BLaER1 (cell line): Measurements from ENCODE around the gene RNF213.

Experiments used
- H3K27ac ChIP-seq: shearing (Covaris generic); formaldehyde crosslinking; 2 replicates; pipeline ENCODE4 v1.8.1; 2022
- H3K27me3 ChIP-seq: shearing (Covaris generic); formaldehyde crosslinking; 2 replicates; pipeline ENCODE4 v1.8.1; 2022
- H3K36me3 ChIP-seq: shearing (Covaris generic); formaldehyde crosslinking; 2 replicates; pipeline ENCODE4 v1.8.1; 2022
- H3K4me1 ChIP-seq: shearing (Covaris generic); formaldehyde crosslinking; 2 replicates; pipeline ENCODE4 v1.8.1; 2022
- H3K4me2 ChIP-seq: shearing (Covaris generic); formaldehyde crosslinking; 2 replicates; pipeline ENCODE4 v1.8.1; 2022
- H3K4me3 ChIP-seq: shearing (Covaris generic); formaldehyde crosslinking; 2 replicates; pipeline ENCODE4 v1.8.1; 2022
- H3K9ac ChIP-seq: shearing (Covaris generic); formaldehyde crosslinking; 2 replicates; pipeline ENCODE4 v1.8.1; 2022
- H3K9me3 ChIP-seq: shearing (Covaris generic); formaldehyde crosslinking; 2 replicates; pipeline ENCODE4 v1.8.1; 2022
- H4K20me1 ChIP-seq: shearing (Covaris generic); formaldehyde crosslinking; 2 replicates; pipeline ENCODE4 v1.8.1; 2022
- Cebpa-rat ChIP-seq: shearing (Covaris generic); IDR thresholded peaks from 2 replicates; pipeline ENCODE4 v1.8.1; 2022

Gene RNF213

DNA sequence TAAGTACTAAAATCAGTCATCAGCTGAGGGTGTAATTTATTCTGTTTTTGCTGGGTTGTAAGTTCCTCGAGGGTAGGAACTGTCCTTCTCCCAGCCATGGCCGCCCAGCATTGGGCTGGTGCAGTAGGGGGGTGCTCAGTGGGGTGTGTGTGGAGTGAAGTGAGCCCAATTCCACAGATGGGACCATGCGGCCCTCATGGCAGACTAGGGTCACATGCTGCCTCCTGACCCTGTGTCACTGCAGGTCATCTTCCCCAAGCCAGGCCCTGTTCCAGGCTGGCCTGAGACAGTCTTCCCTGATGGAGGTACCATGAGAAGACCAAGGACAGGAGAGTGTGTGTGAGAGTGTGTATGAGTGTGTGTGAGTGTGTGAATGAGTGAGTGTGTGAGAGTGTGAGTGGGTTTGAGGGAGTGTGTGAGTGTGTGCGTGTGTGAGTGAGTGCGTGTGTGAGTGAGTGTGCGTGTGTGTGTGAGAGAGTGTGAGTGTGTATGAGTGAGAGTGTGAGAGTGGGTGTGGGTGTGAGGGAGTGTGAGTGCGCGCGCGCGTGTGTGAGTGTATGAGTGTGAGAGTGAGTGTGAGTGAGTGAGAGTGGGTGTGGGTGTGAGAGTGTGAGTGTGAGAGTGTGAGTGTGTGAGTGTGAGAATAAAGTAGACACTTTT is 36.7 kb upstream of the RNF213 start:
- no peak overlapping the region for H3K4me3 ChIP-seq
- H3K9ac ChIP-seq: no peak overlapping the region
- H3K27ac ChIP-seq: no peak overlapping the region
- H3K36me3 ChIP-seq: no peaks in the 10 kb centered on the region
- peaks cover 33% of the 10 kb centered on the region for H3K4me1 ChIP-seq
- H3K4me2 ChIP-seq: 0 out of 2 replicates have a peak overlapping the region, but pooled peaks have one; percentile 27
- no peaks in the 10 kb centered on the region for H3K9me3 ChIP-seq
- TF ChIP-seq Cebpa-rat: no peak
- peaks cover 22% of the 10 kb centered on the region for H3K27me3 ChIP-seq
- peaks cover 26% of the 10 kb centered on the region for H4K20me1 ChIP-seq

DNA sequence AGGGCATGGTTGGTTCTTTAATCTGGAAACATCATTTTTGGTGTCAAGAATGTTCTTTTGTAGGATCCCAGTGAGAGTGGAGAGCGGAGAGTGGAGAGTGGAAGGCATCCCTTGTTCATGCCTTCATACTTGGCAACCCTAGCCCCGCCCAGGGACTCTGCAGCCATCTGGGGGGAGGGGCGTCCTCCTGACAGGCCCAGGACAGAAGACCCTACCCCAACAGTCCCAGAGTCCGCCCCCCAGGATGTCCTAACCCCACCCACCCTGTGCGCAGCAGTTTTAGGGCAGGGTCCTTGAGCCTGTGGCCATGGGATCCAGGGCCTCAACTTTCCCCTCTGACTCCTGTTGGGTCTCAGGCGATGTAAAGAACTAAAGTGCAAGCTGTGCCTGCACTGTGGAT is 36.0 kb upstream of the RNF213 start:
- Histone ChIP-seq H3K27me3 (peaks cover 21% of the 10 kb centered on the region), H4K20me1 (peaks cover 19% of the 10 kb centered on the region), H3K4me1 (peaks cover 26% of the 10 kb centered on the region), H3K9ac (no peak overlapping the region), H3K27ac (no peak overlapping the region), H3K4me3 (no peak overlapping the region), H3K36me3 (no peaks in the 10 kb centered on the region), H3K4me2 (no peak overlapping the region), H3K9me3 (no peaks in the 10 kb centered on the region)
- TF ChIP-seq Cebpa-rat: no peak

DNA sequence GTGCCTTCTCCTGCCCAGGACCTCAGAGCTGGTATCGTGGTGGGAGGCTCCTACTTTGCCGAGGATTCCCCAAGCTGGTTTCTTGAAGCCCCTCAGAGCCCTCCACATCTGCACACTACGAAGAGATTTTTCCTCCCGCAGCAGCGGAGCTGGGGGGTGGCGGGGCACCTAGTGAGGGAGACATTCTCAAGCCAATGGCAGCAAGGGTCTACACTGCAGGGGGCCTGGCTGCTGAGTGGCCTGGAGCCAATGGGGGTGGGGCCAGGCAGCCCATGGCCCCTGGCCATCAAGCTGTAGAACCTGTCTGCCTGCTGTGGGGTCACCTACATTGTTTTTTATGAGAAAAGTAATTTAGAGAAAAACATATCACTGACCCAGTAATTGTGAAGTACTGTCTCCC is 35.4 kb upstream of the RNF213 start:
- H3K4me3 ChIP-seq: no peak overlapping the region
- no peak overlapping the region for H3K9ac ChIP-seq
- TF ChIP-seq Cebpa-rat: no peak
- H3K4me2 ChIP-seq: no peak overlapping the region
- H3K4me1 ChIP-seq: peaks cover 22% of the 10 kb centered on the region
- H4K20me1 ChIP-seq: peaks cover 15% of the 10 kb centered on the region
- H3K9me3 ChIP-seq: no peaks in the 10 kb centered on the region
- no peak overlapping the region for H3K27ac ChIP-seq
- no peaks in the 10 kb centered on the region for H3K36me3 ChIP-seq
- H3K27me3 ChIP-seq: peaks cover 16% of the 10 kb centered on the region

DNA sequence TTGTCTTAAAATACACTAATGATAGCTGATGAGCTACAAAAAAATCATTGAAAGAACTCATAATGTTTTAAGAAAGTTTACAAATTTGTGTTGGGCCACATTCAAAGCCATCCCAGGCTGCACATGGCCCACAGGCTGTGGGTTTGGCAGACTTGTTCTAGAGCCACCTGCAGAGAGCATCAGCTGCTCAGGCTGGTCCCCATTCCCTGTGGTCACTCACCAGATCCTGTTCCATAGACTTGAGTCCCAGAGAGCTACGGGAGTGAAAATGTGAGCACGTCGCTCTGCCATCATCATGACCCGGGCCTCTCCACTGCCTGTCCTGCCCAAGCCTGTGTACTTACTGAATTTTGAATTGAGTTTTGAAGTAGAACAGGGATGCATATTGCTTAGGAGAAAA is 33.5 kb upstream of the RNF213 start:
- no peak overlapping the region for H3K27ac ChIP-seq
- no peaks in the 10 kb centered on the region for H3K36me3 ChIP-seq
- H3K9ac ChIP-seq: no peak overlapping the region
- H3K4me3 ChIP-seq: no peak overlapping the region
- no peaks in the 10 kb centered on the region for H3K27me3 ChIP-seq
- H4K20me1 ChIP-seq: 0 out of 2 replicates have a peak, but pooled peaks cover 4% of the 10 kb centered on the region
- peaks cover 10% of the 10 kb centered on the region for H3K4me1 ChIP-seq
- peaks cover 11% of the 10 kb centered on the region for H3K9me3 ChIP-seq
- no peak for TF ChIP-seq Cebpa-rat
- no peak overlapping the region for H3K4me2 ChIP-seq

DNA sequence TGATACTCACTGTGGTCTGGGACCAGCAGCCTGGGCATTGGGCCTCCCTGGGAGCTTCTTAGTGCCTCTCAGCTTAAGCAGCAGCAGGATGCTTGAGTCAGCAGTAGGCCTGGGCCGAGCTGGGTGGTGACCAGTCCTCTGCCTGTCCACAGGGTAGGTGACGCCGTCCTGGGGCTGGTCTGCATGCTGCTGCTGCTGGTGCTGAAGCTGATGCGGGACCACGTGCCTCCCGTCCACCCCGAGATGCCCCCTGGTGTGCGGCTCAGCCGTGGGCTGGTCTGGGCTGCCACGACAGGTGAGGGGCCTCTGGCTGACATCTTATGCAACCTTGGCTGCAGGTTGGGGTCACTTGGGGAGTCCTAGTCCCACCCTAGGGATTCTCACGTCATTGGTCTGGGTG is 33.0 kb upstream of the RNF213 start:
- no peak for TF ChIP-seq Cebpa-rat
- Histone ChIP-seq H3K9me3 (peaks cover 16% of the 10 kb centered on the region), H3K9ac (no peak overlapping the region), H3K36me3 (no peaks in the 10 kb centered on the region), H3K4me2 (no peak overlapping the region), H3K4me1 (peaks cover 10% of the 10 kb centered on the region), H4K20me1 (0 out of 2 replicates have a peak, but pooled peaks cover 4% of the 10 kb centered on the region), H3K4me3 (no peak overlapping the region), H3K27ac (no peak overlapping the region), H3K27me3 (no peaks in the 10 kb centered on the region)

DNA sequence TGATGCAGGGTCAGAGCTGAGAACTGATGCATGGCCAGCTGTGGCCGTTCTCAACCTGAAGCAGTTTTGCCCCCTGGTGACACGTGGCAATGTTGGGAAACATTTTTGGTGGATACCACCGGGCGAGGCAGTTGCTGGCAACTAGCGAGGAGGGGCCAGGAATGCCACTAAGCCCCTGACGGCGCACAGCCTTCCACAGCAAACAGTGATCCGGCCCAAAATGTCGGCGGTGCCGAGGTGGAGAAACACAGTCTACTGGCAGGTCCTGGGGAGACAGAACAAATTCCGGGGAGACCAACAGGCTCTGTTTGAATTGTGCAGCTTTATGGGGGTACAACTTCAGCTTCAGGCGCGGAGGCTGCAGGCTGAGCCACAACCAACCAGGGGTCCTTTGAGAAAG is 32.2 kb upstream of the RNF213 start:
- no peaks in the 10 kb centered on the region for H3K27me3 ChIP-seq
- H3K4me2 ChIP-seq: no peak overlapping the region
- TF ChIP-seq Cebpa-rat: no peak
- no peaks in the 10 kb centered on the region for H4K20me1 ChIP-seq
- H3K9ac ChIP-seq: no peak overlapping the region
- H3K9me3 ChIP-seq: peaks cover 24% of the 10 kb centered on the region
- peaks cover 5% of the 10 kb centered on the region for H3K4me1 ChIP-seq
- H3K4me3 ChIP-seq: no peak overlapping the region
- no peaks in the 10 kb centered on the region for H3K36me3 ChIP-seq
- no peak overlapping the region for H3K27ac ChIP-seq

DNA sequence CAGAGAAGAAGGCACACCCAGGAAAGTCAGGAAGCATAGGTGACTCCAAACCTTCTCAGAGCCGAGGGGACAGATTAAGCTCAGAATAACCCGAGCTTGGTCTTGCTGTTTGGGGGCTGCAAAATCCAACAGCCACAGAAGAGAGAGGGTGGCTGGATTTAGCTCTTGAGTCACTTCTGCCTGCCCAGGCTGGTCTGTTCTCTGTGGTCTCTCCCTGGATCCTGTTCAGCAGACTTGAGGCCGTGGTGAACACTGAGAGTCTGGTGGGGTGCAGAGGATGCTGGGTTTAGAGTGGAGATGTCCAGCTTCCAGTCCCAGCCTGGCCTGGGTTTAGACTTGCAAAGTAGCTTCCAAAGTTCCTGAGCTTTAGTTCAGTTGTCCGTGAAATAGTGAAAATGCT is 31.6 kb upstream of the RNF213 start:
- Histone ChIP-seq H3K4me3 (no peak overlapping the region), H3K4me2 (no peak overlapping the region), H3K27me3 (no peaks in the 10 kb centered on the region), H3K27ac (no peak overlapping the region), H3K4me1 (no peaks in the 10 kb centered on the region; the same call in 1 of the 2 replicates), H4K20me1 (no peaks in the 10 kb centered on the region), H3K9ac (no peak overlapping the region), H3K36me3 (no peaks in the 10 kb centered on the region), H3K9me3 (peaks cover 29% of the 10 kb centered on the region)
- no peak for TF ChIP-seq Cebpa-rat

DNA sequence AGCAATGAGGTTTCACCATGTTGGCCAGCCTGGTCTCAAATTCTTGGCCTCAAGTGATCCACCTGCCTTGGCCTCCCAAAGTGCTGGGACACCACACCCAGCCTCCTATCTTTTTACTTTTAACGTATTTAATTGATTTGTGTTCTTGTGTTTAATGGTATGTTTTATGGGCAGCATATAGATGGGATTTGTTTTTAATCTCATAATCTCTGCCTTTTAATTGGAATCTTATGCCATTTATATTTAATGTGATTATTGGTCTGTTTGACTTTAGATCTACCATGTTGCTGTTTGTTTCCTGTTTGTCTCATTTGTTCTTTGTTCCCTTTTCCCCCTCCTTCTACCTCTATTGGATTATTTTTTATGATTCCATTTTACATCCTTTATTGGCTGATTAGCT is 28.2 kb upstream of the RNF213 start:
- TF ChIP-seq Cebpa-rat: no peak
- H3K27me3 ChIP-seq: no peaks in the 10 kb centered on the region
- H3K27ac ChIP-seq: no peak overlapping the region
- H3K9me3 ChIP-seq: peaks cover 49% of the 10 kb centered on the region
- H3K9ac ChIP-seq: no peak overlapping the region
- no peak overlapping the region for H3K4me2 ChIP-seq
- H4K20me1 ChIP-seq: no peaks in the 10 kb centered on the region
- H3K4me3 ChIP-seq: peak overlapping the region; percentile 14; the same call in 1 of the 2 replicates
- no peaks in the 10 kb centered on the region for H3K4me1 ChIP-seq
- no peaks in the 10 kb centered on the region for H3K36me3 ChIP-seq

DNA sequence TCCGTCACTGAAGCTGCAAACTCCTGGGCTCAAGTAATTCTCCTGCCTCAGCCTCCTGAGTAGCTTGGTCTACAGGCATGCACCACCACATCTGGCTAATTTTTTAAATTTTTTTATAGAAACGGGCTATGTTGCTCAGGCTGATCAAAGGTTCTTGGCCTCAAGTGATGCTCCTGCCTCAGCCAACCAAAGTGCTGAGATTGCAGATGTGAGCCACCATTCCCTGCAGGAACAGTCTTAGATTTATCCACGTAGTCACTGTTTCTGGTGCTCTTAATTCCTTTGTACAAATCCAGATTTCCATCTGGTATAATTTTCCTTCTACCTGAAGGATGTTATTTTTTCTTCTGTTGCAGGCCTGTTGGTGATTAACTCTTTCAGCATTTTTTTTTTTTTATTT is 27.4 kb upstream of the RNF213 start:
- H3K36me3 ChIP-seq: no peaks in the 10 kb centered on the region
- peaks cover 49% of the 10 kb centered on the region for H3K9me3 ChIP-seq
- H3K27me3 ChIP-seq: no peaks in the 10 kb centered on the region
- no peak overlapping the region for H3K4me3 ChIP-seq
- no peaks in the 10 kb centered on the region for H4K20me1 ChIP-seq
- no peak overlapping the region for H3K4me2 ChIP-seq
- no peak overlapping the region for H3K9ac ChIP-seq
- no peak overlapping the region for H3K27ac ChIP-seq
- TF ChIP-seq Cebpa-rat: no peak
- H3K4me1 ChIP-seq: no peaks in the 10 kb centered on the region

DNA sequence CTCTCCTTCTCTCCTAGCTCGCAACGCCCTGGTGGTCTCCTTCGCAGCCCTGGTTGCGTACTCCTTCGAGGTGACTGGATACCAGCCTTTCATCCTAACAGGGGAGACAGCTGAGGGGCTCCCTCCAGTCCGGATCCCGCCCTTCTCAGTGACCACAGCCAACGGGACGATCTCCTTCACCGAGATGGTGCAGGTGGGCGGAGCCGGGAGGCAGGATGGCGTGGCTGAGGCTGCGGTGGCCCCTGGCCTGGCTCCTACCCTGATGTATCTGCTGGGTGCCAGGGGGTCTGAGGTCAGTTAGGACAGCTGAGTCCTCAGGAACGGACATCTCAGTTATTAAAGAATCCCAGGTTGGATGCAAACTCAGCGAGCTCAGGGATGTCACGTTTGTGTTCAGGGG is 23.7 kb upstream of the RNF213 start:
- H3K4me2 ChIP-seq: no peak overlapping the region
- H3K4me1 ChIP-seq: no peaks in the 10 kb centered on the region
- peaks cover 41% of the 10 kb centered on the region for H3K9me3 ChIP-seq
- no peaks in the 10 kb centered on the region for H4K20me1 ChIP-seq
- no peak overlapping the region for H3K4me3 ChIP-seq
- H3K27ac ChIP-seq: no peak overlapping the region
- no peaks in the 10 kb centered on the region for H3K27me3 ChIP-seq
- TF ChIP-seq Cebpa-rat: no peak
- no peak overlapping the region for H3K9ac ChIP-seq
- H3K36me3 ChIP-seq: no peaks in the 10 kb centered on the region

DNA sequence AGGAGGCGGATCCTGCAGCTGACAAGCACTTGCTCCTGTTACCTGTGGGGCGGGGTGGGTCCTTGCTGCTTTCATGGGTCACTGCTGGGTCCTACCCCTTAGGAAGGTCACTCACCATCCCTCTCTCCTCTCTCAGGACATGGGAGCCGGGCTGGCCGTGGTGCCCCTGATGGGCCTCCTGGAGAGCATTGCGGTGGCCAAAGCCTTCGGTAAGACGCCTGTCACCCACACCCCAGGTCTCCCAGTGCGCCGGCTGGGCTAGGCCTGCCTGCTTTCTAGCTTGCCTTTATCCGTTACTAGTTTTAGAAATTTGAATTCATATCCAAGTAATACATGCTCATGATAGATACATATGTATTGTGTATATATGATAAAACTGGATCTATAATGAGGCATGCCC is 23.3 kb upstream of the RNF213 start:
- Histone ChIP-seq H3K36me3 (no peaks in the 10 kb centered on the region), H4K20me1 (no peaks in the 10 kb centered on the region), H3K4me1 (no peaks in the 10 kb centered on the region), H3K27ac (no peak overlapping the region), H3K4me3 (no peak overlapping the region), H3K4me2 (no peak overlapping the region), H3K9ac (no peak overlapping the region), H3K9me3 (peaks cover 36% of the 10 kb centered on the region), H3K27me3 (no peaks in the 10 kb centered on the region)
- TF ChIP-seq Cebpa-rat: no peak
